Omental fat pad (tissue), 4 donors: ENCODE results near the gene DCUN1D5. TPM values are rescaled to one million over a fixed set of nuclear protein-coding genes. Genes with fewer than 3 reads are reported as not detected.

Source experiments
- ATAC-seq: fragments of 150-250 bp; one replicate; pipeline ENCODE4 v1.9.1; 2016; ENCODE audit warnings: mild to moderate bottlenecking, moderate library complexity; ENCODE audit not compliant: low FRiP score
- DNase-seq: peaks from one replicate; pipeline ENCODE4 v3.0.0-alpha.2; 2019; ENCODE audit warnings: low spot score
- CTCF ChIP-seq, 3 donors: fragments of 450-650 bp; IDR thresholded peaks; one replicate each; pipeline ENCODE4 v1.5.1; 2016 to 2017; ENCODE audit warnings: antibody characterized with exemption in 3 of 3, mild to moderate bottlenecking in 3 of 3, moderate library complexity in 2 of 3
- total RNA-seq, 4 donors: library from RNA; depleted of rRNA; stranded (reverse); fragments of >200 nt; gene quantifications; one replicate each; pipeline ENCODE4 v1.1.0, GENCODE V29; 2016

DCUN1D5 gene
- total RNA-seq, 4 donors from 2014 or later, result 26.6 to 54.9 (median 38.1) TPM

GRCh38 chr11:103061656-103062055 lies 30.3 kb downstream of the DCUN1D5 start:
- ATAC-seq (no peak), DNase-seq (no peak)
- no peak for TF ChIP-seq CTCF (IDR thresholded peaks at IDR 0.05)

GRCh38 chr11:103055221-103055890 lies 36.6 kb downstream of the DCUN1D5 start:
- no peak for ATAC-seq
- no peak for TF ChIP-seq CTCF (IDR thresholded peaks at IDR 0.05)
- DNase-seq, result no peak

GRCh38 chr11:103053997-103054396 lies 38.0 kb downstream of the DCUN1D5 start:
- no peak for DNase-seq
- no peak for ATAC-seq
- TF ChIP-seq CTCF (IDR thresholded peaks at IDR 0.05), result no peak

- TF ChIP-seq CTCF (IDR thresholded peaks at IDR 0.05), result no peak
- no peak for ATAC-seq
- no peak for DNase-seq
Observed at GRCh38 chr11:103051981-103052380, 40.0 kb downstream of the DCUN1D5 start.

- no peak for ATAC-seq
- DNase-seq, result no peak
- TF ChIP-seq CTCF (IDR thresholded peaks at IDR 0.05), result no peak
Observed at GRCh38 chr11:103051151-103051801, 40.7 kb downstream of the DCUN1D5 start.

- DNase-seq (no peak), ATAC-seq (no peak)
- TF ChIP-seq CTCF (IDR thresholded peaks at IDR 0.05), result no peak
Observed at GRCh38 chr11:103050351-103050750, 41.6 kb downstream of the DCUN1D5 start.

GRCh38 chr11:103047837-103048236 lies 44.1 kb downstream of the DCUN1D5 start:
- TF ChIP-seq CTCF (IDR thresholded peaks at IDR 0.05), result no peak
- ATAC-seq (no peak), DNase-seq (no peak)
